ENCODE data around the gene RPL41. TPM values are rescaled to one million over a fixed set of nuclear protein-coding genes. Genes with fewer than 3 reads are reported as not detected.
A peak's percentile ranks its signal among the peaks of the same experiment; 100 is the strongest.

Gene RPL41
- total RNA-seq, 2 experiments from 2014 or later: 5,865 to 5,989 TPM

GRCh38 chr12:56129206-56129941, 12.9 kb downstream of the RPL41 start:
- peaks cover 41% of the 10 kb centered on the region for H3K36me3 ChIP-seq (ENCODE audit: insufficient read depth, low read length)
- ATAC-seq (ENCODE audit: poor library complexity) (peak; percentile 13), DNase-seq (peak; percentile 48 to 90 (median 70))
- H3K4me3 Mint-ChIP-seq: peak overlapping the region; percentile 97
- CTCF ChIA-PET: interaction anchor here (2.2 to 9.6 kb wide), 3 partner anchors 22 to 82 kb away, joined by 8 to 138 read pairs (median 36); partner anchors contain the start of genes MYL6B and SMARCC2
- peaks cover 65% of the 10 kb centered on the region for H3K36me3 Mint-ChIP-seq (ENCODE audit: low read depth)
- intact Hi-C loops (cut with DNase I, micrococcal nuclease): loop anchor here in 1 of 2 experiments (2.0 to 5.0 kb wide), 2 partner anchors 21 to 387 kb away; partner anchors contain the start of gene GDF11
- peak overlapping the region; percentile 86 for H3K27ac Mint-ChIP-seq
- H3K4me3 ChIP-seq (ENCODE audit: low read length): peak overlapping the region; percentile 99
- H3K4me1 ChIP-seq (ENCODE audit: insufficient read depth, low read length): peaks cover 77% of the 10 kb centered on the region
- POLR2A ChIA-PET: interaction anchor here (0.9 to 6.5 kb wide), 15 partner anchors 8 to 335 kb away, joined by 4 to 133 read pairs (median 7); partner anchors contain the start of genes CNPY2, MYL6, MYL6B and PA2G4
- no peaks in the 10 kb centered on the region for H3K27me3 ChIP-seq (ENCODE audit: control insufficient read depth in 1 of 2, insufficient read depth in 2 of 2, low read length in 2 of 2)
- no peaks in the 10 kb centered on the region for H3K9me3 Mint-ChIP-seq
- peak overlapping the region; percentile 77 for H3K27ac ChIP-seq (ENCODE audit: low read depth in 1 of 2, low read length in 2 of 2)
- H3K4me1 Mint-ChIP-seq (ENCODE audit: low read depth): peaks cover 73% of the 10 kb centered on the region
- no peaks in the 10 kb centered on the region for H3K9me3 ChIP-seq (ENCODE audit: control insufficient read depth in 1 of 2, insufficient read depth in 1 of 2, low read length in 2 of 2)
- no peaks in the 10 kb centered on the region for H3K27me3 Mint-ChIP-seq
- no peak for TF ChIP-seq CTCF (IDR thresholded peaks at IDR 0.05)

- POLR2A ChIA-PET: interaction anchor here (0.9 to 6.5 kb wide), 8 partner anchors 11 to 92 kb away, joined by 3 to 133 read pairs (median 6); partner anchors contain the start of genes MYL6, MYL6B, PA2G4 and RNF41
Observed at GRCh38 chr12:56129942-56130495, 13.6 kb downstream of the RPL41 start.

More at GRCh38 chr12:56129942-56130495, 13.6 kb downstream of the RPL41 start:
- no peak for TF ChIP-seq CTCF (IDR thresholded peaks at IDR 0.05)
- CTCF ChIA-PET: interaction anchor here (6.3 to 9.6 kb wide), 2 partner anchors 22 to 59 kb away, joined by 36 to 138 read pairs; partner anchors contain the start of genes MYL6B and SMARCC2
- H3K36me3 Mint-ChIP-seq (ENCODE audit: low read depth): peaks cover 69% of the 10 kb centered on the region
- H3K4me3 Mint-ChIP-seq: peak overlapping the region; percentile 97
- peaks cover 76% of the 10 kb centered on the region for H3K4me1 ChIP-seq (ENCODE audit: insufficient read depth, low read length)
- intact Hi-C loops (cut with DNase I, micrococcal nuclease): loop anchor here in 1 of 2 experiments (2.0 to 5.0 kb wide), 2 partner anchors 21 to 388 kb away; partner anchors contain the start of gene GDF11
- ATAC-seq (ENCODE audit: poor library complexity) (no peak), DNase-seq (no peak)
- H3K9me3 Mint-ChIP-seq: no peaks in the 10 kb centered on the region
- peaks cover 67% of the 10 kb centered on the region for H3K4me1 Mint-ChIP-seq (ENCODE audit: low read depth)
- peak overlapping the region; percentile 99 for H3K4me3 ChIP-seq (ENCODE audit: low read length)
- no peaks in the 10 kb centered on the region for H3K9me3 ChIP-seq (ENCODE audit: control insufficient read depth in 1 of 2, insufficient read depth in 1 of 2, low read length in 2 of 2)
- no peaks in the 10 kb centered on the region for H3K27me3 Mint-ChIP-seq
- peak overlapping the region; percentile 77 for H3K27ac ChIP-seq (ENCODE audit: low read depth in 1 of 2, low read length in 2 of 2)
- H3K36me3 ChIP-seq (ENCODE audit: insufficient read depth, low read length): peaks cover 47% of the 10 kb centered on the region
- peak overlapping the region; percentile 86 for H3K27ac Mint-ChIP-seq
- no peaks in the 10 kb centered on the region for H3K27me3 ChIP-seq (ENCODE audit: control insufficient read depth in 1 of 2, insufficient read depth in 2 of 2, low read length in 2 of 2)

Data from CD4-positive, alpha-beta T cell (primary cell).